GM12801 (cell line): Measurements from ENCODE around the gene NDRG2.
A peak's percentile ranks its signal among the peaks of the same experiment; 100 is the strongest.

Source experiments
- CTCF ChIP-seq: IDR thresholded peaks from one replicate; pipeline ENCODE4 v1.5.1; 2011; ENCODE audit warnings: control low read depth; ENCODE audit not compliant: insufficient read length; ENCODE audit errors: extremely low read depth

Gene NDRG2

DNA sequence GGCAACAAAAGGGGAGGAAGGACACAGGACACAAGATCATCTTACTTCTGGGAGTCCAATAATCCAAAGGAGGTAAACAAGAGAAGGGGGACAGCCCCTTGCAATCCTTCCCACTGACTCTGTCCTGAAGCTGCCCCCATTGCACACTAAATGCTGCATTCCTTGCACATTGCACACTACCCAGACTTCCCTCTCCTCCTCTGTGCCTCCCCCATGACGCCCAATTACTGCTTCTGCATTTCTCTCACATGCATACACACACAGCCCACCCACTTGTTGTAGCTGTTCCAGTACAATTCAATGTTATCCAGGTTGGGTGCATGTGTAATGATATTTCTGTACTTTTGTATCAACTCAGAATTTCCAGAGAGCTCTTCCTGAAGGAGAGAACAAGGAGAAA lies 5.5 kb downstream of the NDRG2 start:
- TF ChIP-seq CTCF = no peak

DNA sequence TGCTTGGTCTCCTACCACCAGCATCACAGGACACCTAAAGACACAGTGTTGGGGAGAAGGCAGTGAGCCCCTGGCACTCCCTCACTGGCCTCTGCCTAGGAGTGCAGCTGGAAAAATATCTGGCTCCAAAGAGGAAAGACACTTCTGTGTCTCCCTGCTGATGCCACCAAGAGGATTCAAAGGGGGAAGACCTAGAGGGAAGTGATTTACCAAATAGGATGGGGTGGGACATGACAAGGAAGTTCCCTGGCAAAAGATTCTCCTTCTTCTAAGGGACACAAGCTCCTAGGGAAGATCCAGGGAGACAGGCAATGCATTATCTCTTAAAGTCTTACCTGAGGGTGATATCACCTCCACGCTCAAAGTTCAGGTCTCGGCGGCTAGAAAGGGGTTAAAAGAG lies 6.1 kb downstream of the NDRG2 start:
- no peak for TF ChIP-seq CTCF

- TF ChIP-seq CTCF = no peak
Measured at GRCh38 chr14:21018286-21018685, 6.6 kb downstream of the NDRG2 start.

GRCh38 chr14:21017528-21018245 lies 7.2 kb downstream of the NDRG2 start:
- no peak for TF ChIP-seq CTCF

GRCh38 chr14:21016413-21017190 lies 8.3 kb downstream of the NDRG2 start:
- no peak for TF ChIP-seq CTCF

- TF ChIP-seq CTCF = no peak
Measured at GRCh38 chr14:21015312-21015711, 9.5 kb downstream of the NDRG2 start.

GRCh38 chr14:21014761-21015190 lies 10.1 kb downstream of the NDRG2 start:
- peak; percentile 81 for TF ChIP-seq CTCF
